Endothelial cell of umbilical vein (primary cell): Measurements from ENCODE around the gene CXCL11. TPM values are rescaled to one million over a fixed set of nuclear protein-coding genes. Genes with fewer than 3 reads are reported as not detected.

Source experiments
- BruUV-seq: library from RNA; stranded (reverse); fragments of 400-500 nt; replicated peaks from 2 replicates; lab custom pipeline; 2021; lab: Mats Ljungman, UMichigan
- CTCF ChIA-PET: fragments of 300-600, 350-600 bp; sonication (Branson Sonifier 250); formaldehyde crosslinking; loops from one replicate; lab custom pipeline; 2021; ENCODE audit warnings: antibody characterized with exemption, inconsistent platforms; lab: Charles Lee
- POLR2A ChIA-PET: fragments of 300-600, 350-600 bp; sonication (Branson Sonifier 250); formaldehyde crosslinking; loops from one replicate; lab custom pipeline; 2021; ENCODE audit warnings: antibody characterized with exemption, inconsistent platforms; lab: Charles Lee
- DNase-seq: peaks from one replicate; pipeline ENCODE4 v3.0.0-alpha.2; 2011; ENCODE audit warnings: low read depth, low spot score
- FAIRE-seq: peaks from 2 replicates; lab custom pipeline; 2011; peaks lifted over from hg19 to GRCh38; lab: Jason Lieb, UNC
- H2AFZ ChIP-seq: 2 replicates; pipeline ENCODE4 v1.6.0; 2012; ENCODE audit warnings: low read depth, low read length, control low read depth, inconsistent platforms
- H3K27ac ChIP-seq: 2 replicates; pipeline ENCODE4 v1.5.1; 2011; ENCODE audit warnings: low read depth, mild to moderate bottlenecking, control low read depth, low read length, moderate library complexity; ENCODE audit not compliant: insufficient read depth
- H3K27me3 ChIP-seq, 2 experiments: 2 replicates each; pipeline versions ENCODE4 v1.6.0 to v1.6.1; 2011; ENCODE audit warnings: low read length in 2 of 2, mixed read lengths in 1 of 2; ENCODE audit not compliant: control insufficient read depth in 2 of 2, insufficient read depth in 2 of 2
- H3K36me3 ChIP-seq, 2 experiments: 2 replicates in 1 of 2; 3 replicates in 1 of 2; pipeline ENCODE4 v1.5.1; 2011; ENCODE audit warnings: low read length in 2 of 2, mild to moderate bottlenecking in 1 of 2, moderate library complexity in 1 of 2; ENCODE audit not compliant: control insufficient read depth in 2 of 2, insufficient read depth in 2 of 2; ENCODE audit errors: extremely low read depth in 1 of 2
- H3K4me1 ChIP-seq: 3 replicates; pipeline ENCODE4 v1.5.1; 2011; ENCODE audit warnings: mild to moderate bottlenecking, low read length; ENCODE audit not compliant: control insufficient read depth, insufficient read depth; ENCODE audit errors: extremely low read depth
- H3K4me2 ChIP-seq: 2 replicates; pipeline ENCODE4 v1.6.1; 2011; ENCODE audit warnings: low read length, control low read depth, mixed read lengths; ENCODE audit not compliant: insufficient read depth
- H3K4me3 ChIP-seq, 3 experiments: fragments of 200-600 bp in 1 of 3; sonication (generic), shearing (Covaris generic) in 1 of 3; replicated peaks in 1 of 3; 2 replicates each; pipeline ENCODE4 v1.5.1; 2011 to 2016; ENCODE audit warnings: control low read depth in 3 of 3, low read length in 3 of 3, mild to moderate bottlenecking in 2 of 3, inconsistent platforms in 1 of 3, low read depth in 1 of 3, moderate library complexity in 1 of 3; ENCODE audit not compliant: insufficient read depth in 1 of 3
- H3K79me2 ChIP-seq: 2 replicates; pipeline ENCODE4 v1.6.0; 2012; ENCODE audit warnings: low read length, inconsistent platforms; ENCODE audit not compliant: control insufficient read depth, insufficient read depth
- H3K9ac ChIP-seq: replicated peaks from 2 replicates; pipeline ENCODE3; 2011; ENCODE audit warnings: low read length, control low read depth; ENCODE audit not compliant: insufficient read depth; ENCODE audit errors: extremely low read depth
- H3K9me1 ChIP-seq: replicated peaks from 3 replicates; pipeline ENCODE4 v1.6.0; 2011; ENCODE audit warnings: mild to moderate bottlenecking, low read length; ENCODE audit not compliant: control insufficient read depth, insufficient read depth; ENCODE audit errors: extremely low read depth
- H3K9me3 ChIP-seq: replicated peaks from 2 replicates; pipeline ENCODE4 v1.5.1; 2012; ENCODE audit warnings: low read length, inconsistent platforms; ENCODE audit not compliant: control insufficient read depth, insufficient read depth
- H4K20me1 ChIP-seq: replicated peaks from 2 replicates; pipeline ENCODE3; 2011; ENCODE audit warnings: mild to moderate bottlenecking, low read length; ENCODE audit not compliant: control insufficient read depth, insufficient read depth; ENCODE audit errors: extremely low read depth
- CTCF ChIP-seq, 2 donors: IDR thresholded peaks; 1 replicate in 1 of 2; 2 replicates in 1 of 2; pipeline ENCODE4 v1.5.1; 2011; ENCODE audit warnings: low read length in 2 of 2, mild to moderate bottlenecking in 2 of 2, moderate library complexity in 2 of 2, control low read depth in 1 of 2, inconsistent platforms in 1 of 2, low read depth in 1 of 2; ENCODE audit not compliant: insufficient read depth in 1 of 2; ENCODE audit errors: extremely low read depth in 1 of 2
- EZH2 ChIP-seq: IDR thresholded peaks from 2 replicates; pipeline ENCODE4 v1.6.1; 2012; ENCODE audit warnings: borderline replicate concordance, low read depth, mild to moderate bottlenecking, moderate library complexity, low read length, inconsistent platforms; ENCODE audit not compliant: severe bottlenecking
- FOS ChIP-seq: IDR thresholded peaks from 2 replicates; pipeline ENCODE4 v1.6.1; 2011; ENCODE audit warnings: mild to moderate bottlenecking, low read length, moderate library complexity, borderline replicate concordance; ENCODE audit not compliant: insufficient read depth
- GATA2 ChIP-seq: IDR thresholded peaks from 2 replicates; pipeline ENCODE4 v1.7.0; 2011; ENCODE audit warnings: low read depth, mild to moderate bottlenecking, moderate library complexity, mixed read lengths, low read length; ENCODE audit not compliant: insufficient read length, insufficient read depth
- JUN ChIP-seq: IDR thresholded peaks from 2 replicates; pipeline ENCODE4 v1.6.1; 2011; ENCODE audit warnings: borderline replicate concordance, low read depth; ENCODE audit not compliant: insufficient read length, insufficient read depth
- MAX ChIP-seq: IDR thresholded peaks from 2 replicates; pipeline ENCODE4 v1.6.1; 2011; ENCODE audit not compliant: insufficient read depth, insufficient read length
- MYC ChIP-seq: IDR thresholded peaks from one replicate; pipeline ENCODE4 v1.6.1; 2011; ENCODE audit warnings: mild to moderate bottlenecking, low read depth, low read length
- POLR2A ChIP-seq: IDR thresholded peaks from 2 replicates; pipeline ENCODE4 v1.6.1; 2012; ENCODE audit warnings: low read depth, mild to moderate bottlenecking, control low read depth, low read length
- POLR2AphosphoS5 ChIP-seq: IDR thresholded peaks from 2 replicates; pipeline ENCODE4 v1.6.1; 2012; ENCODE audit warnings: low read depth, mild to moderate bottlenecking, control low read depth, low read length, moderate library complexity; ENCODE audit not compliant: insufficient read depth
- dilution Hi-C: fragments of 300-500 bp; cut with MboI; formaldehyde crosslinking; loops from one replicate; pipeline ENCODE4 v1.15.0; 2019; ENCODE audit warnings: low sequenced_read_pairs; ENCODE audit not compliant: extremely low pct_ligation_motif_present
- intact Hi-C: fragments of 100-400 bp; cut with micrococcal nuclease; formaldehyde crosslinking; loops from one replicate; pipeline ENCODE4 v1.10.0; 2022
- polyA plus RNA-seq, 4 experiments: library from polyadenylated mRNA; depleted of rRNA in 3 of 4; stranded (reverse) in 3 of 4; unstranded in 1 of 4; fragments of >200 nt; gene quantifications; 2 replicates each; pipeline versions ENCODE4 v1.2.1 to v1.2.3, GENCODE V29; 2011 to 2012; ENCODE audit warnings: missing spikeins in 1 of 4
- total RNA-seq: library from RNA; stranded (reverse); gene quantifications from 2 replicates; pipeline ENCODE4 v1.2.3, GENCODE V29; 2021

The CXCL11 gene
- total and polyA plus RNA-seq, 2 donors (not counting 3 experiments of a cell fraction or from before 2014, with no cell fraction given): 0.91 to 1.1 TPM

GRCh38 chr4:76003035-76003434 lies 32.8 kb downstream of the CXCL11 start:
- intact Hi-C loops: loop anchor here (2.0 kb wide), 1 partner anchor 26 kb away; no protein-coding TSS in a partner anchor
- Histone ChIP-seq H3K4me1 (peaks cover 8% of the 10 kb centered on the region), H3K9ac (no peak overlapping the region), H4K20me1 (no peaks in the 10 kb centered on the region), H3K79me2 (no peaks in the 10 kb centered on the region), H3K4me3 (no peak overlapping the region), H3K27ac (no peak overlapping the region), H3K36me3 (no peaks in the 10 kb centered on the region), H3K4me2 (no peak overlapping the region), H3K9me1 (no peaks in the 10 kb centered on the region), H2AFZ (no peak overlapping the region), H3K9me3 (no peaks in the 10 kb centered on the region), H3K27me3 (peaks cover 0 to 9% of the 10 kb centered on the region in 2 experiments)
- FAIRE-seq (no peak), DNase-seq (no peak)
- TF ChIP-seq POLR2A (no peak), JUN (no peak), EZH2 (no peak), MYC (no peak), FOS (no peak), GATA2 (no peak), MAX (no peak), CTCF (IDR thresholded peaks at IDR 0.05; ENCODE audit: extremely low read depth in 1 of 2, insufficient read depth in 1 of 2, low read depth in 1 of 2, low read length in 2 of 2) (no peak), POLR2AphosphoS5 (no peak)
- ChIA-PET POLR2A (no interaction called here), CTCF (no interaction called here)
- BruUV-seq: no TSS peak
- dilution Hi-C loops: no loop called here
